ENCODE measurements around the gene GOSR2. TPM values are rescaled to one million over a fixed set of nuclear protein-coding genes. Genes with fewer than 3 reads are reported as not detected.

Gene GOSR2
- total and polyA plus RNA-seq, 3 donors from 2014 or later, result 72.2 to 92.8 (median 92.4) TPM

DNA sequence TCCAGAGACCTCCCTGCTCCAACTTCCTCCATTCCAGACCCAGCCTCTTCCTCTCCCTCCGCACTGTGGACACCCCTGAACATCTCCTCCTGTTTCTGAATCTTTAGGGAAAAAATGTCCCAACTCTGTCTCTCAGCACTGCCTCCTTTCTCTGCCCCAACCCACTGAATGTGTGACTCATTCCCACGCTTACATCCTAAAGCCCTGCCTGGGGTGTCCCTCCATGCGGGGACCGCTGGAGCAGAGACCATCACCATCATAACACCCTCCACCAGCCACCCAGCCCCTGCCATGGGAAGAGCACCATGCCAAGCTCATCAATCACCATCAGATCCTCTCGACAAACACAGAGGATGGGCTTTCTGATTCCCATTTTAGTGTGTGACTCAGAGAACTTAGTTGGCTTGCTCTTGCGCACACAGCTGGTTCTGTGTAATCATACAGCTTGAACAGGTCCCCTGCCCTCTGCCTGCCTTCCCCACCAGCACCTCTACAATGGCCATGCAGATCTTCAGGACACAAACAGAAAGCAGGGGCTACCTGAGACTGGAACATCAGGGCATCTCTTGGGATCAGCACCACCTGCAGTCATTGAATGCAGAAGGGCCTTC lies 45.4 kb downstream of the GOSR2 start:
- no peak for DNase-seq
- WGBS, 2 donors, result 85 to 94% methylated on average over 6 of the region's 6 CpGs
- intact Hi-C loops (cut with DNase I; ENCODE audit: low total_unique reads), result no loop called here
- no peaks in the 10 kb centered on the region for H3K27me3 ChIP-seq
- H3K27ac ChIP-seq, result no peak overlapping the region
- no peaks in the 10 kb centered on the region for H3K36me3 ChIP-seq (ENCODE audit: low read depth, missing control alignments)
- no peak overlapping the region for H3K4me3 ChIP-seq
- H3K9me3 ChIP-seq, result no peaks in the 10 kb centered on the region
- no peaks in the 10 kb centered on the region for H3K4me1 ChIP-seq
- TF ChIP-seq, protein P1, sequence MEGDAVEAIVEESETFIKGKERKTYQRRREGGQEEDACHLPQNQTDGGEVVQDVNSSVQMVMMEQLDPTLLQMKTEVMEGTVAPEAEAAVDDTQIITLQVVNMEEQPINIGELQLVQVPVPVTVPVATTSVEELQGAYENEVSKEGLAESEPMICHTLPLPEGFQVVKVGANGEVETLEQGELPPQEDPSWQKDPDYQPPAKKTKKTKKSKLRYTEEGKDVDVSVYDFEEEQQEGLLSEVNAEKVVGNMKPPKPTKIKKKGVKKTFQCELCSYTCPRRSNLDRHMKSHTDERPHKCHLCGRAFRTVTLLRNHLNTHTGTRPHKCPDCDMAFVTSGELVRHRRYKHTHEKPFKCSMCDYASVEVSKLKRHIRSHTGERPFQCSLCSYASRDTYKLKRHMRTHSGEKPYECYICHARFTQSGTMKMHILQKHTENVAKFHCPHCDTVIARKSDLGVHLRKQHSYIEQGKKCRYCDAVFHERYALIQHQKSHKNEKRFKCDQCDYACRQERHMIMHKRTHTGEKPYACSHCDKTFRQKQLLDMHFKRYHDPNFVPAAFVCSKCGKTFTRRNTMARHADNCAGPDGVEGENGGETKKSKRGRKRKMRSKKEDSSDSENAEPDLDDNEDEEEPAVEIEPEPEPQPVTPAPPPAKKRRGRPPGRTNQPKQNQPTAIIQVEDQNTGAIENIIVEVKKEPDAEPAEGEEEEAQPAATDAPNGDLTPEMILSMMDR (IDR thresholded peaks at IDR 0.05), result no peak
- TF ChIP-seq POLR2A (IDR thresholded peaks at IDR 0.05), result no peak

DNA sequence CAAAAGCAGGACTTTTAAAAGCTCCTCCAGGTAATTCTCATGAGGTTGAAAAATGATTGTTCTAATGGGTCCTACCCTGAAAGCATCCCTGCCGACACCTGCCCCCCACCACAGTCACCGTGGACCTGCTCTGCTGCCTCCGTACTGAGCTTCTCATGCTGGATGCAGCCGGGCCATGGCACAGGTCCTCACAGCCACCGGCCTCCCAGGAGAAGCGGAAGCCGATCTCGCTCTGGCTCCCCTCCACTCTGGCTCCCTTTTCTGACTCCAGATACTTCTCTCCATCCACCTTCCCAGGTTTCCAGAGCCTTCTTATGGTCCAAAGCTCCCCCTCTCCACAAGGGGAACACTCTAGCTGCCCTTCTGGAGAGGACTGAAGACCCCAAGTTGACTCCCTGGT lies 45.9 kb downstream of the GOSR2 start:
- TF ChIP-seq, protein P1 (IDR thresholded peaks at IDR 0.05), result no peak
- TF ChIP-seq POLR2A (IDR thresholded peaks at IDR 0.05), result no peak
- intact Hi-C loops (cut with DNase I; ENCODE audit: low total_unique reads), result no loop called here
- Histone ChIP-seq H3K4me3 (no peak overlapping the region), H3K4me1 (no peaks in the 10 kb centered on the region), H3K27ac (no peak overlapping the region), H3K36me3 (ENCODE audit: low read depth, missing control alignments) (no peaks in the 10 kb centered on the region), H3K9me3 (no peaks in the 10 kb centered on the region), H3K27me3 (no peaks in the 10 kb centered on the region)
- 91 to 98% methylated on average over 8 of the region's 8 CpGs for WGBS, 2 donors
- DNase-seq, result no peak

DNA sequence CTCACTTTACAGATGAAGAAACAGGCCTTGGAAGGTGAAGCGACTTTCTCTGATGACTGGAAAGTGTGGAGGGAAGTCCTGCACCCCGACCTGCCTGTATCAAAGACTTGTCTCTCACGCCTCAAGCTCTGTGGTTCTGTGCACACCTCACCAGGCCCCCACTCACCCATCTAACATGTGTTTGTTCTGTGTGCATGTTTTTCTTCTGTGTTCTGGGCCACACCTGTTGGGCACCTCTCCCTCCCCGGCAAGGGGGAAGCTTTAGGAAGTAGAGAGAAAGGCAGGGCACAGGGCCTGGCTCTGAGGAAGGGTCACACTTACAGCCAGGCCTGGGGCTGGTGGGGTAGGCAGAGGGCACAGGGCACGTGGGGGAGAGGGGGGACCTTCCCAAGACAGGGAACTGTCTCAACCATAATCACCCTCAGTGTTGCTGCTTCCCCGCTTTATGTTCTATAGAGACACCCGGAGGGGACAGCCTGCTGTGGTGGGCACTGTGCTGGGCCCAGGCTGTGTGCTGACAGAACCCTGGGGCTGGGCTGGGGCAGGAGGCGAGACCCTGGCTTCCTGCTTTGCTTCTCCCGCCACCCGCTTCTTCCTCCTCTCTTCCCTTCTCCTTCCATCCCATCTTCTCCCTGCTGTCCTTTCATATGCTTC lies 48.8 kb downstream of the GOSR2 start:
- no peaks in the 10 kb centered on the region for H3K27me3 ChIP-seq
- intact Hi-C loops (cut with DNase I; ENCODE audit: low total_unique reads), result no loop called here
- 83 to 89% methylated on average over 10 of the region's 10 CpGs for WGBS, 2 donors
- H3K4me3 ChIP-seq, result no peak overlapping the region
- H3K9me3 ChIP-seq, result no peaks in the 10 kb centered on the region
- DNase-seq, result no peak
- TF ChIP-seq, protein P1 (IDR thresholded peaks at IDR 0.05), result no peak
- TF ChIP-seq POLR2A (IDR thresholded peaks at IDR 0.05), result no peak
- no peaks in the 10 kb centered on the region for H3K36me3 ChIP-seq (ENCODE audit: low read depth, missing control alignments)
- no peak overlapping the region for H3K27ac ChIP-seq
- no peaks in the 10 kb centered on the region for H3K4me1 ChIP-seq

DNA sequence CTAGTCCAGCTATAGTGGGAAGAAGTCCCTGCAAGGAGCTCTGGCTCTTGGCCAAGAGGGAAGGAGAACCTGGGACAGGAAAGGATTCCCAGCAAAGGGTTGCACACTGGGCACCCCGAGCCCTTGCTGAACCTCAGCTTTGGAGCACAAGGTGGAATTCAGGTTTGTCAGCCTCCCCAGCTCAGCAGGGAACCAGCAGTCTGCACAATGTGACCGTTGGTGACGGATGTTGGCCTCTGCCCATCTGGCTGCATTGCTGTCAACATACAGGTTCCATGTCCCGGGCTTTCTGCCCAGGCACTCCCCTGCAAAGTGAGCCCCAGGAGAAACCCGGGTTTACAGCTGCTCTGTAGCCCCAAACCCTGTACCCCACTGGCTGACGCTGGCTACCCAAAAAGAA lies 49.4 kb downstream of the GOSR2 start:
- TF ChIP-seq POLR2A (IDR thresholded peaks at IDR 0.05), result no peak
- TF ChIP-seq, protein P1 (IDR thresholded peaks at IDR 0.05), result no peak
- intact Hi-C loops (cut with DNase I; ENCODE audit: low total_unique reads), result no loop called here
- no peaks in the 10 kb centered on the region for H3K27me3 ChIP-seq
- DNase-seq, result no peak
- H3K4me1 ChIP-seq, result no peaks in the 10 kb centered on the region
- 82 to 91% methylated on average over 4 to 6 of the region's 6 CpGs for WGBS, 2 donors
- H3K27ac ChIP-seq, result no peak overlapping the region
- no peak overlapping the region for H3K4me3 ChIP-seq
- H3K36me3 ChIP-seq (ENCODE audit: low read depth, missing control alignments), result no peaks in the 10 kb centered on the region
- H3K9me3 ChIP-seq, result no peaks in the 10 kb centered on the region

DNA sequence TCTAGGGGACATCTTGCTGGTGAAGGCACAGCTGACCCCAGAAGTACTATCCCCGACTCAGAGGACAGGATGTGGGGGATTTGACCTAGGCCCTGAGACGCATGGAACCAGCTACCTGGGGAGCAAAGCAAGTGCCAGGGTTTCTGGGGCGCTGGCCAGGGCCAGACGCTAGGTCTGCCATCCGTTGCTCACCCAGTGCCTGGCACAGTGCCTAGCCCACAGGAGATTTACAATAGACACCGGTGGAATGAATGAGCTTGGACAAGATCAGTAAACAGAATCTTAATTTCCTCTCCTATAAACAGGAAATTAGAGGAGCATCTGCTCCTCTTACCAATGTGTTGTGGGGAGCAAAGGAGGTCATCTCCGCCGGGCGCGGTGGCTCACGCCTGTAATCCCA lies 51.1 kb downstream of the GOSR2 start:
- no peak for DNase-seq
- Histone ChIP-seq H3K4me1 (no peaks in the 10 kb centered on the region), H3K4me3 (no peak overlapping the region), H3K27ac (no peak overlapping the region), H3K36me3 (ENCODE audit: low read depth, missing control alignments) (no peaks in the 10 kb centered on the region), H3K9me3 (no peaks in the 10 kb centered on the region), H3K27me3 (no peaks in the 10 kb centered on the region)
- intact Hi-C loops (cut with DNase I; ENCODE audit: low total_unique reads), result no loop called here
- 86 to 87% methylated on average over 11 of the region's 11 CpGs for WGBS, 2 donors
- TF ChIP-seq POLR2A (IDR thresholded peaks at IDR 0.05), result no peak
- TF ChIP-seq, protein P1 (IDR thresholded peaks at IDR 0.05), result no peak
